ENCODE results near the gene CACNA1H.

DNA sequence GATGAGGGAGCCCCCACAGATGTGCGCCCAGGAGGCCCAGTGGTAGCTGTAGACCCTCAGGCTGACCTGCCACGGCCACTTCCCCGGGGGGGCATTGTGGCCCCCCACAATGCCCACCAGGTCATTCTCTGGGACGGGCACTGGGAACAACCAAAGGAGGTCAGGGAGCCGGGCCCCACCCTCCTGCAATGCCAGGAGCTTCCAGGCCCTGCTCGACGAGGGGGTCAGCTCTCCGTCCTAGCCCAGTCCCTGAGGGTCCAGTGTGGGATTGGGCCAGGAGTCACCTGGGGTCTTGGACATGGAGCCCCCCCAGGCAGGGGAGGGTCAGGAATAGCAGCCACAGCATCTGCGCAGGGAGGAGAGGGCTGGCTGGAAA, 109.9 kb downstream of the CACNA1H start:
- TF ChIP-seq, protein P1, sequence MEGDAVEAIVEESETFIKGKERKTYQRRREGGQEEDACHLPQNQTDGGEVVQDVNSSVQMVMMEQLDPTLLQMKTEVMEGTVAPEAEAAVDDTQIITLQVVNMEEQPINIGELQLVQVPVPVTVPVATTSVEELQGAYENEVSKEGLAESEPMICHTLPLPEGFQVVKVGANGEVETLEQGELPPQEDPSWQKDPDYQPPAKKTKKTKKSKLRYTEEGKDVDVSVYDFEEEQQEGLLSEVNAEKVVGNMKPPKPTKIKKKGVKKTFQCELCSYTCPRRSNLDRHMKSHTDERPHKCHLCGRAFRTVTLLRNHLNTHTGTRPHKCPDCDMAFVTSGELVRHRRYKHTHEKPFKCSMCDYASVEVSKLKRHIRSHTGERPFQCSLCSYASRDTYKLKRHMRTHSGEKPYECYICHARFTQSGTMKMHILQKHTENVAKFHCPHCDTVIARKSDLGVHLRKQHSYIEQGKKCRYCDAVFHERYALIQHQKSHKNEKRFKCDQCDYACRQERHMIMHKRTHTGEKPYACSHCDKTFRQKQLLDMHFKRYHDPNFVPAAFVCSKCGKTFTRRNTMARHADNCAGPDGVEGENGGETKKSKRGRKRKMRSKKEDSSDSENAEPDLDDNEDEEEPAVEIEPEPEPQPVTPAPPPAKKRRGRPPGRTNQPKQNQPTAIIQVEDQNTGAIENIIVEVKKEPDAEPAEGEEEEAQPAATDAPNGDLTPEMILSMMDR (conservative IDR thresholded peaks at IDR 0.05 in 1 of 2, IDR thresholded peaks at IDR 0.05 in 1 of 2; ENCODE audit: extremely low read depth in 1 of 2, insufficient read depth in 1 of 2, low read depth in 1 of 2, low read length in 2 of 2), result no peak
- no peak for TF ChIP-seq EZH2 (IDR thresholded peaks at IDR 0.05; ENCODE audit: borderline replicate concordance, low read length)

Data from mammary epithelial cell (primary cell).